Measurements from ENCODE around the gene ARHGAP31.

DNA sequence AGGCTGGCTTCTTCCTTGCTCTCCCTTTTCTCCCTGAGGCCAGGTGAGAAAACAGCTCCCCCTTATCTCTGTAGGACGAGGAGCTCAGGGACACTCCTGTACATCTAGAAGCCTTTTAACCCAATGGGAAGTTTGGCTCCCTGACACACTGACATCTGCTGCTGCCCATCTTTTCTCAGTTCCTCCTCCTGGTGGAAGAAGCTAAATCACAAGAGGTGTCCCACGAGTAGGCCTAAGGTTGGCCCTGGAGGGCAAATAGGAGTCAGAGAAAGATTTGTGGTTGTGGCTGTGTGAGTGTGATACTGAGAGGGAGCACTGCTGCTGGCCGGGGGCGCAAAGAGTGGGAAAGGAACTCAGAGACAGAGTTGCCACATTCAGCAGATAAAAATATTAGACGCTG, 49.5 kb downstream of the ARHGAP31 start:
- TF ChIP-seq CTCF (IDR thresholded peaks at IDR 0.05) (no peak), POLR2A (IDR thresholded peaks at IDR 0.05) (no peak)

All from stomach (tissue), 4 donors.